ENCODE measurements around the gene RNF212. TPM values are rescaled to one million over a fixed set of nuclear protein-coding genes. Genes with fewer than 3 reads are reported as not detected.

Gene RNF212
- polyA plus RNA-seq, 2 of the 4 experiments (the other 2 are of a cell fraction): 3.0 TPM

- no CpG with 5 or more reads among the region's 15 CpGs for WGBS (ENCODE audit: missing lambda C conversion rate)
- CTCF ChIA-PET: interaction anchor here (1.2 kb wide), 1 partner anchor 49 kb away, joined by 3 read pairs; the partner anchor contains the start of gene IDUA
- no peaks in the 10 kb centered on the region for H3K9me3 ChIP-seq
- H3K27ac ChIP-seq: no peak overlapping the region; a peak in 1 of 6 replicates
- DNase-seq (ENCODE audit: low read depth in 1 of 2, low spot score in 1 of 2) (no peak), ATAC-seq (no peak), FAIRE-seq (no peak)
- no peak for TF ChIP-seq TP53 (CRISPR knock-in tag; IDR thresholded peaks at IDR 0.05)
- peaks cover 16% of the 10 kb centered on the region for H3K4me1 ChIP-seq
- no peak overlapping the region for H3K4me3 ChIP-seq
- H3K4me2 ChIP-seq: no peak overlapping the region
- POLR2A ChIA-PET: no interaction called here
Measured at GRCh38 chr4:1036095-1036494, 77.3 kb downstream of the RNF212 start.

GRCh38 chr4:1035510-1035909 lies 77.9 kb downstream of the RNF212 start:
- Histone ChIP-seq H3K9me3 (no peaks in the 10 kb centered on the region), H3K4me3 (no peak overlapping the region), H3K4me1 (peaks cover 12% of the 10 kb centered on the region; the same call in 2 of the 3 replicates), H3K27ac (no peak overlapping the region; a peak in 1 of 6 replicates), H3K4me2 (no peak overlapping the region)
- TF ChIP-seq E2F6 (IDR thresholded peaks at IDR 0.05; ENCODE audit: borderline replicate concordance, low read depth): no peak
- TF ChIP-seq EHMT2 (IDR thresholded peaks at IDR 0.05; ENCODE audit: low read depth): no peak
- TF ChIP-seq ZC3H11A (IDR thresholded peaks at IDR 0.05): no peak
- TF ChIP-seq MAX (IDR thresholded peaks at IDR 0.05): no peak
- no peak for TF ChIP-seq HOXA7 (CRISPR knock-in tag; IDR thresholded peaks at IDR 0.05)
- no peak for TF ChIP-seq RARB (CRISPR knock-in tag; IDR thresholded peaks at IDR 0.05)
- no peak for TF ChIP-seq CBX2 (IDR thresholded peaks at IDR 0.05; ENCODE audit: borderline replicate concordance, low read depth)
- TF ChIP-seq POLR2AphosphoS2 (conservative IDR thresholded peaks at IDR 0.05; ENCODE audit: low read length): no peak
- TF ChIP-seq CHD2 (IDR thresholded peaks at IDR 0.05; ENCODE audit: low read length, partially characterized antibody): no peak
- TF ChIP-seq ATOH8 (CRISPR knock-in tag; IDR thresholded peaks at IDR 0.05; ENCODE audit: low read depth): no peak
- TF ChIP-seq HEYL (CRISPR knock-in tag; IDR thresholded peaks at IDR 0.05): no peak
- TF ChIP-seq PHF8 (IDR thresholded peaks at IDR 0.05; ENCODE audit: borderline replicate concordance, low read depth): no peak
- TF ChIP-seq EHF (CRISPR knock-in tag; IDR thresholded peaks at IDR 0.05): no peak
- TF ChIP-seq RNF2 (IDR thresholded peaks at IDR 0.05; ENCODE audit: borderline replicate concordance, low read depth): no peak
- TF ChIP-seq JUN (IDR thresholded peaks at IDR 0.05): no peak
- no peak for TF ChIP-seq FOSL2 (IDR thresholded peaks at IDR 0.05)
- no peak for TF ChIP-seq FOSL2 (CRISPR knock-in tag; IDR thresholded peaks at IDR 0.05)
- CTCF ChIA-PET: interaction anchor here (1.2 kb wide), 1 partner anchor 48 kb away, joined by 3 read pairs; the partner anchor contains the start of gene IDUA
- 96% methylated on average over 5 of the region's 26 CpGs for WGBS (ENCODE audit: missing lambda C conversion rate)
- POLR2A ChIA-PET: no interaction called here
- ATAC-seq: no peak
- no peak for FAIRE-seq
- no peak for DNase-seq (ENCODE audit: low read depth in 1 of 2, low spot score in 1 of 2)

GRCh38 chr4:1033840-1034551 lies 79.4 kb downstream of the RNF212 start:
- CTCF ChIA-PET: interaction anchor here (1.1 to 1.6 kb wide), 2 partner anchors 12 to 74 kb away, joined by 3 to 4 read pairs; no protein-coding TSS in a partner anchor
- no peak overlapping the region for H3K4me3 ChIP-seq
- H3K27ac ChIP-seq: no peak overlapping the region
- no peak overlapping the region for H3K4me2 ChIP-seq
- POLR2A ChIA-PET: no interaction called here
- ATAC-seq (no peak), DNase-seq (ENCODE audit: low read depth in 1 of 2, low spot score in 1 of 2) (no peak), FAIRE-seq (no peak)
- no peaks in the 10 kb centered on the region for H3K9me3 ChIP-seq
- no peaks in the 10 kb centered on the region; the same call in 2 of the 3 replicates for H3K4me1 ChIP-seq
- WGBS (ENCODE audit: missing lambda C conversion rate): 71% methylated on average over 24 of the region's 35 CpGs
- no peak for TF ChIP-seq CHD4 (IDR thresholded peaks at IDR 0.05; ENCODE audit: borderline replicate concordance)
- TF ChIP-seq TFCP2L1 (CRISPR knock-in tag; IDR thresholded peaks at IDR 0.05): no peak
- TF ChIP-seq JUNB (IDR thresholded peaks at IDR 0.05): no peak
- no peak for TF ChIP-seq MAFK (IDR thresholded peaks at IDR 0.05; ENCODE audit: partially characterized antibody)
- no peak for TF ChIP-seq HDAC2 (IDR thresholded peaks at IDR 0.05)
- no peak for TF ChIP-seq ATOH8 (CRISPR knock-in tag; IDR thresholded peaks at IDR 0.05; ENCODE audit: low read depth)
- TF ChIP-seq NPAS2 (CRISPR knock-in tag; IDR thresholded peaks at IDR 0.05; ENCODE audit: borderline replicate concordance): no peak
- TF ChIP-seq NR3C1 (IDR thresholded peaks at IDR 0.05): no peak
- TF ChIP-seq CBX2 (IDR thresholded peaks at IDR 0.05; ENCODE audit: borderline replicate concordance, low read depth): no peak
